Aorta (tissue), 5 donors: ENCODE results near the gene SOX12. TPM values are rescaled to one million over a fixed set of nuclear protein-coding genes. Genes with fewer than 3 reads are reported as not detected.

ENCODE experiments used
- ATAC-seq: fragments of 200-7000 bp; cut with Tn5 transposase; one replicate; pipeline ENCODE4 v1.9.1; 2022; ENCODE audit warnings: moderate library complexity; ENCODE audit not compliant: low FRiP score
- DNase-seq, 2 donors: peaks; one replicate each; pipeline ENCODE4 v3.0.0-alpha.2; 2020
- H3K27ac ChIP-seq, 2 donors: one replicate each; pipeline ENCODE4 v1.5.1; 2013; ENCODE audit warnings: low read length in 2 of 2, mild to moderate bottlenecking in 2 of 2, moderate library complexity in 2 of 2, control low read depth in 1 of 2, inconsistent platforms in 1 of 2, low read depth in 1 of 2
- H3K27me3 ChIP-seq, 2 donors: one replicate each; pipeline ENCODE4 v1.6.1; 2013; ENCODE audit warnings: control low read depth in 1 of 2, low read length in 1 of 2, mild to moderate bottlenecking in 1 of 2, moderate library complexity in 1 of 2; ENCODE audit not compliant: insufficient read depth in 2 of 2, control insufficient read depth in 1 of 2
- H3K36me3 ChIP-seq, 2 donors: one replicate each; pipeline ENCODE4 v1.6.1; 2013; ENCODE audit warnings: control low read depth in 1 of 2, low read length in 1 of 2, mild to moderate bottlenecking in 1 of 2; ENCODE audit not compliant: insufficient read depth in 2 of 2, control insufficient read depth in 1 of 2
- H3K4me1 ChIP-seq, 2 donors: one replicate each; pipeline ENCODE4 v1.6.1; 2013; ENCODE audit warnings: low read length in 2 of 2, control low read depth in 1 of 2, mild to moderate bottlenecking in 1 of 2, moderate library complexity in 1 of 2; ENCODE audit not compliant: insufficient read depth in 2 of 2, control insufficient read depth in 1 of 2
- H3K4me3 ChIP-seq, 2 donors: one replicate each; pipeline ENCODE4 v1.5.1; 2013; ENCODE audit warnings: low read length in 2 of 2, control low read depth in 1 of 2, mild to moderate bottlenecking in 1 of 2
- H3K9me3 ChIP-seq: one replicate; pipeline ENCODE4 v1.6.1; 2013; ENCODE audit warnings: mild to moderate bottlenecking, low read length; ENCODE audit not compliant: control insufficient read depth
- WGBS, 2 donors: extraction: QIAGEN DNeasy Blood & Tissue Kit; methylation state at CpG; one replicate each; pipeline ENCODE4 v1.1.7; 2013; 5-methylcytosine and 5-hydroxymethylcytosine counted together
- intact Hi-C, 2 donors: fragments of 100-400 bp; cut with DNase I; formaldehyde crosslinking; loops; one replicate each; pipeline versions ENCODE4 v1.14.2 to v1.15.0; 2022
- polyA plus RNA-seq, 2 donors: library from polyadenylated mRNA; stranded (reverse); fragments of 200-250 nt; gene quantifications; one replicate each; pipeline ENCODE4 v1.2.3, GENCODE V29; 2013
- total RNA-seq, 2 donors: library from RNA; stranded (reverse); fragmentation: NEBNext Ultra II Directional; extraction: Animal tissue kit (Norgen Biotek cat#: 25700); gene quantifications; one replicate each; pipeline ENCODE4 v1.2.1, GENCODE V29; 2021
- donor health status: healthy with polysubstance abuse.
- donor health status: Bipolar disorder and iron deficiency.
- donor health status: DM: no; HTN: no; CAD: no.
- donor health status: DM: no; HTN: no; CAD: no.
- donor health status: DM: yes; HTN: yes; CAD: no.

Gene SOX12
- total and polyA plus RNA-seq, 4 donors, result 1.5 to 12.5 (median 5.1) TPM

GRCh38 chr20:362271-363254 is 37.2 kb downstream of the SOX12 start:
- ATAC-seq (peak; percentile 58), DNase-seq (peak; percentile 90 to 94)
- H3K4me3 ChIP-seq, result no peak overlapping the region
- no peaks in the 10 kb centered on the region for H3K36me3 ChIP-seq
- intact Hi-C loops, result loop anchor here in 1 of 2 donors (10.0 kb wide), 1 partner anchor 562 kb away; no protein-coding TSS in a partner anchor
- WGBS, 2 donors, result 62 to 64% methylated on average over 13 of the region's 13 CpGs
- no peak overlapping the region for H3K27ac ChIP-seq
- H3K4me1 ChIP-seq, result no peaks in the 10 kb centered on the region
- H3K9me3 ChIP-seq, result no peaks in the 10 kb centered on the region
- H3K27me3 ChIP-seq, result no peaks in the 10 kb centered on the region

GRCh38 chr20:363319-364078 is 38.1 kb downstream of the SOX12 start:
- Histone ChIP-seq H3K36me3 (no peaks in the 10 kb centered on the region), H3K4me1 (no peaks in the 10 kb centered on the region), H3K4me3 (no peak overlapping the region), H3K27me3 (no peaks in the 10 kb centered on the region), H3K27ac (no peak overlapping the region), H3K9me3 (no peaks in the 10 kb centered on the region)
- 89 to 91% methylated on average over 13 of the region's 13 CpGs for WGBS, 2 donors
- DNase-seq (peak in 1 of 2 donors; percentile 23), ATAC-seq (no peak)
- intact Hi-C loops, result loop anchor here in 1 of 2 donors (10.0 kb wide), 1 partner anchor 561 kb away; no protein-coding TSS in a partner anchor

- Histone ChIP-seq H3K36me3 (no peaks in the 10 kb centered on the region), H3K9me3 (no peaks in the 10 kb centered on the region), H3K27ac (no peak overlapping the region), H3K4me3 (no peak overlapping the region), H3K4me1 (no peaks in the 10 kb centered on the region), H3K27me3 (no peaks in the 10 kb centered on the region)
- WGBS, 2 donors, result 88 to 90% methylated on average over 9 of the region's 9 CpGs
- ATAC-seq, result no peak
- intact Hi-C loops, result loop anchor here in 1 of 2 donors (10.0 kb wide), 1 partner anchor 560 kb away; no protein-coding TSS in a partner anchor
- DNase-seq, result peak in 1 of 2 donors; percentile 27
Observed at GRCh38 chr20:364905-365794, 39.8 kb downstream of the SOX12 start.

- Histone ChIP-seq H3K27ac (no peak overlapping the region), H3K4me1 (no peaks in the 10 kb centered on the region), H3K36me3 (no peaks in the 10 kb centered on the region), H3K9me3 (no peaks in the 10 kb centered on the region), H3K27me3 (no peaks in the 10 kb centered on the region), H3K4me3 (no peak overlapping the region)
- no peak for DNase-seq
- 82 to 86% methylated on average over 7 of the region's 7 CpGs for WGBS, 2 donors
- intact Hi-C loops, result loop anchor here in 1 of 2 donors (10.0 kb wide), 1 partner anchor 559 kb away; no protein-coding TSS in a partner anchor
- ATAC-seq, result no peak
Observed at GRCh38 chr20:366041-366718, 40.8 kb downstream of the SOX12 start.

GRCh38 chr20:366719-367485 is 41.5 kb downstream of the SOX12 start:
- H3K4me1 ChIP-seq, result no peaks in the 10 kb centered on the region
- no peaks in the 10 kb centered on the region for H3K9me3 ChIP-seq
- no peaks in the 10 kb centered on the region for H3K27me3 ChIP-seq
- H3K27ac ChIP-seq, result no peak overlapping the region
- DNase-seq (no peak), ATAC-seq (no peak)
- no peaks in the 10 kb centered on the region for H3K36me3 ChIP-seq
- H3K4me3 ChIP-seq, result no peak overlapping the region
- WGBS, 2 donors, result 85 to 86% methylated on average over 13 of the region's 13 CpGs
- intact Hi-C loops, result loop anchor here in 1 of 2 donors (10.0 kb wide), 1 partner anchor 558 kb away; no protein-coding TSS in a partner anchor

- no peak for ATAC-seq
- intact Hi-C loops, result loop anchor here in 1 of 2 donors (10.0 kb wide), 1 partner anchor 557 kb away; no protein-coding TSS in a partner anchor
- H3K4me1 ChIP-seq, result no peaks in the 10 kb centered on the region
- WGBS, 2 donors, result 76 to 86% methylated on average over 8 of the region's 8 CpGs
- no peak overlapping the region for H3K4me3 ChIP-seq
- H3K27me3 ChIP-seq, result no peaks in the 10 kb centered on the region
- DNase-seq, result no peak
- no peaks in the 10 kb centered on the region for H3K36me3 ChIP-seq
- H3K9me3 ChIP-seq, result no peaks in the 10 kb centered on the region
- no peak overlapping the region for H3K27ac ChIP-seq
Observed at GRCh38 chr20:367486-367887, 42.1 kb downstream of the SOX12 start.

GRCh38 chr20:368915-369314 is 43.6 kb downstream of the SOX12 start:
- no peak for DNase-seq
- Histone ChIP-seq H3K4me3 (no peak overlapping the region), H3K27me3 (no peaks in the 10 kb centered on the region), H3K36me3 (no peaks in the 10 kb centered on the region), H3K27ac (no peak overlapping the region), H3K4me1 (no peaks in the 10 kb centered on the region), H3K9me3 (no peaks in the 10 kb centered on the region)
- ATAC-seq, result no peak
- WGBS, 2 donors, result 95 to 97% methylated on average over 4 of the region's 4 CpGs
- intact Hi-C loops, result loop anchor here in 1 of 2 donors (10.0 kb wide), 1 partner anchor 556 kb away; no protein-coding TSS in a partner anchor
